Neuron (in vitro differentiated cells): Measurements from ENCODE around the gene ANKRD11.
"Not testable (repeated sequence)": the region's sequence is repeated elsewhere in the genome, so short reads cannot be mapped to it uniquely, and the experiment has no call there.

ENCODE experiments used
- H2AFZ ChIP-seq: one replicate; pipeline ENCODE4 v1.6.1; 2013; ENCODE audit warnings: low read depth, mild to moderate bottlenecking, inconsistent platforms, low read length, moderate library complexity
- H3K27me3 ChIP-seq: one replicate; pipeline ENCODE4 v1.6.1; 2013; ENCODE audit warnings: low read length; ENCODE audit not compliant: insufficient read depth
- H3K36me3 ChIP-seq: one replicate; pipeline ENCODE4 v1.6.1; 2013; ENCODE audit warnings: low read length; ENCODE audit not compliant: insufficient read depth
- H3K4me1 ChIP-seq: one replicate; pipeline ENCODE4 v1.6.1; 2013; ENCODE audit warnings: low read length; ENCODE audit not compliant: insufficient read depth
- H3K4me3 ChIP-seq: 2 replicates; pipeline ENCODE4 v1.5.1; 2013; ENCODE audit warnings: mild to moderate bottlenecking, low read length, moderate library complexity
- H3K9me3 ChIP-seq: one replicate; pipeline ENCODE4 v1.6.1; 2013; ENCODE audit warnings: low read length

Gene ANKRD11

GRCh38 chr16:89333401-89334001 lies 156.9 kb downstream of the ANKRD11 start:
- H3K4me3 ChIP-seq, H2AFZ ChIP-seq, H3K9me3 ChIP-seq, H3K27me3 ChIP-seq, H3K36me3 ChIP-seq: not testable (repeated sequence)
- H3K4me1 ChIP-seq: peaks cover 42% of the 10 kb centered on the region

GRCh38 chr16:89332902-89333245 lies 157.5 kb downstream of the ANKRD11 start:
- peaks cover 5% of the 10 kb centered on the region for H3K36me3 ChIP-seq
- H3K4me1 ChIP-seq: peaks cover 42% of the 10 kb centered on the region
- H2AFZ ChIP-seq: no peak overlapping the region
- H3K4me3 ChIP-seq: no peak overlapping the region
- no peaks in the 10 kb centered on the region for H3K27me3 ChIP-seq
- H3K9me3 ChIP-seq: no peaks in the 10 kb centered on the region

GRCh38 chr16:89332243-89332901 lies 158.0 kb downstream of the ANKRD11 start:
- Histone ChIP-seq H3K36me3 (peaks cover 5% of the 10 kb centered on the region), H3K27me3 (no peaks in the 10 kb centered on the region), H3K4me1 (peaks cover 42% of the 10 kb centered on the region), H2AFZ (no peak overlapping the region), H3K4me3 (no peak overlapping the region), H3K9me3 (no peaks in the 10 kb centered on the region)

- Histone ChIP-seq H3K4me1 (peaks cover 47% of the 10 kb centered on the region), H3K4me3 (no peak overlapping the region), H2AFZ (no peak overlapping the region), H3K9me3 (no peaks in the 10 kb centered on the region), H3K36me3 (peaks cover 5% of the 10 kb centered on the region), H3K27me3 (no peaks in the 10 kb centered on the region)
Measured at GRCh38 chr16:89331371-89332109, 158.8 kb downstream of the ANKRD11 start.

- no peak overlapping the region for H3K4me3 ChIP-seq
- H3K9me3 ChIP-seq: no peaks in the 10 kb centered on the region
- peaks cover 5% of the 10 kb centered on the region for H3K36me3 ChIP-seq
- peaks cover 46% of the 10 kb centered on the region for H3K4me1 ChIP-seq
- H3K27me3 ChIP-seq: no peaks in the 10 kb centered on the region
- H2AFZ ChIP-seq: no peak overlapping the region
Measured at GRCh38 chr16:89330177-89330856, 160.0 kb downstream of the ANKRD11 start.

- not testable (repeated sequence) for H2AFZ ChIP-seq, H3K4me3 ChIP-seq
Measured at GRCh38 chr16:89329830-89330176, 160.6 kb downstream of the ANKRD11 start.

GRCh38 chr16:89328412-89329400 lies 161.7 kb downstream of the ANKRD11 start:
- peaks cover 32% of the 10 kb centered on the region for H3K4me1 ChIP-seq
- H3K9me3 ChIP-seq, H3K4me3 ChIP-seq, H3K27me3 ChIP-seq, H2AFZ ChIP-seq, H3K36me3 ChIP-seq: not testable (repeated sequence)

More at GRCh38 chr16:89329830-89330176, 160.6 kb downstream of the ANKRD11 start:
- H3K9me3 ChIP-seq, H3K36me3 ChIP-seq, H3K27me3 ChIP-seq: not testable (repeated sequence)
- peaks cover 40% of the 10 kb centered on the region for H3K4me1 ChIP-seq

GRCh38 chr16:89326721-89327120 lies 163.6 kb downstream of the ANKRD11 start:
- Histone ChIP-seq H2AFZ (no peak overlapping the region), H3K4me1 (peaks cover 31% of the 10 kb centered on the region), H3K36me3 (peaks cover 5% of the 10 kb centered on the region), H3K4me3 (no peak overlapping the region), H3K27me3 (no peaks in the 10 kb centered on the region), H3K9me3 (no peaks in the 10 kb centered on the region)

GRCh38 chr16:89325861-89326471 lies 164.4 kb downstream of the ANKRD11 start:
- H3K9me3 ChIP-seq: no peaks in the 10 kb centered on the region
- no peaks in the 10 kb centered on the region for H3K27me3 ChIP-seq
- H3K36me3 ChIP-seq: peaks cover 5% of the 10 kb centered on the region
- H3K4me3 ChIP-seq: no peak overlapping the region
- no peak overlapping the region for H2AFZ ChIP-seq
- peaks cover 31% of the 10 kb centered on the region for H3K4me1 ChIP-seq

- no peaks in the 10 kb centered on the region for H3K27me3 ChIP-seq
- peaks cover 31% of the 10 kb centered on the region for H3K4me1 ChIP-seq
- H3K36me3 ChIP-seq: peaks cover 5% of the 10 kb centered on the region
- no peaks in the 10 kb centered on the region for H3K9me3 ChIP-seq
- no peak overlapping the region for H2AFZ ChIP-seq
- H3K4me3 ChIP-seq: no peak overlapping the region
Measured at GRCh38 chr16:89324056-89325010, 166.0 kb downstream of the ANKRD11 start.

- no peaks in the 10 kb centered on the region for H3K9me3 ChIP-seq
- no peak overlapping the region for H2AFZ ChIP-seq
- H3K4me1 ChIP-seq: peaks cover 31% of the 10 kb centered on the region
- no peaks in the 10 kb centered on the region for H3K36me3 ChIP-seq
- no peak overlapping the region for H3K4me3 ChIP-seq
- H3K27me3 ChIP-seq: no peaks in the 10 kb centered on the region
Measured at GRCh38 chr16:89323120-89323960, 167.0 kb downstream of the ANKRD11 start.
